OCI-LY3 (cell line): ENCODE results near the gene ZNF519.

ENCODE experiments used
- H2AFZ ChIP-seq: fragments of 200-600, 300-600 bp; shearing (Covaris generic); 2 replicates; pipeline ENCODE4 v1.6.0; 2014; ENCODE audit warnings: antibody characterized with exemption, low read depth, low read length
- H3K27ac ChIP-seq: fragments of 200-600, 300-600 bp; sonication (generic); 2 replicates; pipeline ENCODE4 v1.5.1; 2014; ENCODE audit warnings: mild to moderate bottlenecking, low read length, moderate library complexity, mixed read lengths
- H3K27me3 ChIP-seq: fragments of 200-600, 300-600 bp; sonication (generic); 2 replicates; pipeline ENCODE4 v1.6.1; 2014; ENCODE audit warnings: low read depth, low read length, mixed read lengths
- H3K36me3 ChIP-seq: fragments of 200-600, 300-600 bp; sonication (generic); replicated peaks from 2 replicates; pipeline ENCODE3; 2014; ENCODE audit warnings: low read depth, low read length, mixed read lengths
- H3K4me1 ChIP-seq: fragments of 300-600, 200-600 bp; sonication (generic); 2 replicates; pipeline ENCODE4 v1.6.1; 2014; ENCODE audit warnings: low read length, mixed read lengths
- H3K4me2 ChIP-seq: fragments of 200-600, 300-600 bp; sonication (generic); 2 replicates; pipeline ENCODE4 v1.6.1; 2014; ENCODE audit warnings: low read length, mixed read lengths
- H3K4me3 ChIP-seq: fragments of 300-600, 200-600 bp; sonication (generic); 2 replicates; pipeline ENCODE4 v1.5.1; 2014; ENCODE audit warnings: antibody characterized with exemption, mild to moderate bottlenecking, low read length, moderate library complexity
- H3K79me2 ChIP-seq: fragments of 300-600, 200-600 bp; shearing (Covaris generic); 2 replicates; pipeline ENCODE4 v1.6.1; 2014; ENCODE audit warnings: mild to moderate bottlenecking, low read length, mixed read lengths
- H3K9ac ChIP-seq: fragments of 300-600, 200-600 bp; shearing (Covaris generic); 2 replicates; pipeline ENCODE4 v1.6.0; 2014; ENCODE audit warnings: mild to moderate bottlenecking, low read length, moderate library complexity
- H3K9me3 ChIP-seq: fragments of 200-600, 300-600 bp; shearing (Covaris generic); 2 replicates; pipeline ENCODE4 v1.6.1; 2014; ENCODE audit warnings: low read length, mixed read lengths; ENCODE audit not compliant: insufficient read depth
- H4K20me1 ChIP-seq: fragments of 200-600, 300-600 bp; sonication (generic); 2 replicates; pipeline ENCODE4 v1.6.1; 2016; ENCODE audit warnings: low read length, mixed read lengths; ENCODE audit not compliant: insufficient read depth
- CTCF ChIP-seq: fragments of 200-600, 300-600 bp; sonication (generic); IDR thresholded peaks from 2 replicates; pipeline ENCODE4 v1.5.1; 2014; ENCODE audit warnings: antibody characterized with exemption, low read length, low read depth
- EZH2phosphoT487 ChIP-seq: fragments of 200-600 bp; shearing (Covaris generic); IDR thresholded peaks from 2 replicates; pipeline ENCODE4 v1.6.1; 2018; ENCODE audit warnings: antibody characterized with exemption, mixed run types, low read depth

Gene ZNF519

DNA sequence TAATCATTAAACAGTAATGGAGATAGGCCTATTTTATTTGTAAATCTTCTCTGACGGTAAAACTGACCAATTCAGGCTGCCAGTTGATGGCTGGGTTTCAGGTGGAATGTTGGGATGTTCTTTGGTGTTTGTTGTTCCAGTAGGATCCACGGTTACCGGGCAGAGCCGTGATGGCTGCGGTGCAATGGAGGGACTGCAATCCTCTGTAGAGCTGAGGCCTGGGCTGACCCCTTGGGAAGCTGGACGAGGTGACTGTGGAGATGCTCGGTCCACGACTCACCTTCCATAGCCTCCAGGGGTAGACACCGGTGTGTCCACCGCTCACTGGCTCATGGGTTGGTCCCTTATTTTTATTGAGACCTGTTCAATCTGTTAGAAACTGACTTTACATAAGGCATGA is 42.5 kb downstream of the ZNF519 start:
- Histone ChIP-seq H3K4me1 (peaks cover 18% of the 10 kb centered on the region), H3K9ac (no peak overlapping the region), H3K27ac (no peak overlapping the region), H3K4me2 (no peak overlapping the region), H3K36me3 (peaks cover under 1% of the 10 kb centered on the region), H3K9me3 (no peaks in the 10 kb centered on the region), H4K20me1 (0 out of 2 replicates have a peak, but pooled peaks cover 6% of the 10 kb centered on the region), H3K79me2 (no peaks in the 10 kb centered on the region), H3K4me3 (no peak overlapping the region), H3K27me3 (no peaks in the 10 kb centered on the region), H2AFZ (no peak overlapping the region)
- TF ChIP-seq CTCF, result no peak
- no peak for TF ChIP-seq EZH2phosphoT487

GRCh38 chr18:14089191-14089590 is 43.0 kb downstream of the ZNF519 start:
- TF ChIP-seq EZH2phosphoT487 (no peak), CTCF (no peak)
- Histone ChIP-seq H3K36me3 (no peaks in the 10 kb centered on the region), H2AFZ (no peak overlapping the region), H3K4me2 (no peak overlapping the region), H3K9me3 (no peaks in the 10 kb centered on the region), H3K4me1 (peaks cover 14% of the 10 kb centered on the region), H3K79me2 (no peaks in the 10 kb centered on the region), H3K9ac (no peak overlapping the region), H3K4me3 (no peak overlapping the region), H3K27ac (no peak overlapping the region), H3K27me3 (no peaks in the 10 kb centered on the region), H4K20me1 (0 out of 2 replicates have a peak, but pooled peaks cover 6% of the 10 kb centered on the region)

DNA sequence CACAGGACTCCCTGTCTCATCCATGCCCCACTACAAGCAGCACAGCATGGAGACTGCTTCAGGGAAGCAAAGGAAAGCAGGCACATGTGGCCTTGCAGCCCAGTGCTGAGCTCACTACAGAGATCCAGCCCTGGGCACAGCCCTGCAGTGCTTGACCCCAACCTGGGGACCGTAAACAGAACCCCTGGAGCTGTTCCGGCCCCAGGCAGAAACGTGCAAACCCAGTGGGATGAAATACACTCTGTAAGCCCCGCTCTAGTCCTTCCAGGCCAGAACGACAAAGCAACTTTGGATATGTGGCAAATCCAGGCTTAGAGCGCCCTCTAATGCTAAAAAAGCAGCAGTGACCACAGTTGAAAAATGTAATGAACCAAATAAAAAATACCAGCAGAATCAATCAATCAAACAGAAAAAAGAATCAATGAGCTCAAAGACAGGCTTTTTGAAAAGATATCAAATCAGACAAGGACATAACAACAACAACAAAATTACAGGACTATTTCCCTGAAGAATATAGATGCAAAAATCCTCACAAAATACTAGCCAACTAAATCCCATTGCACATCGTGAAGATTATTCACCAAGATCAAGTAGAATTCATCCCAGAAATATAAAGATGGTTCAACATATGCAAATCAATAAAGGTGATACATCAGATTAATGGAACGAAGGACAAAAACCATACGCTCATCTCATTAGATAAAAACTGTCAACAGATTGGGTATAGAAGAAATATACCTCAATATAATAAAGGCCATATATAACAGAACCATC is 45.6 kb downstream of the ZNF519 start:
- H3K27me3 ChIP-seq, result no peaks in the 10 kb centered on the region
- no peaks in the 10 kb centered on the region for H3K9me3 ChIP-seq
- H3K4me3 ChIP-seq, result no peak overlapping the region
- peaks cover 5% of the 10 kb centered on the region for H3K36me3 ChIP-seq
- no peaks in the 10 kb centered on the region for H3K79me2 ChIP-seq
- no peaks in the 10 kb centered on the region for H3K4me1 ChIP-seq
- TF ChIP-seq CTCF, result peak; percentile 89
- TF ChIP-seq EZH2phosphoT487, result no peak
- no peak overlapping the region for H3K9ac ChIP-seq
- H4K20me1 ChIP-seq, result 0 out of 2 replicates have a peak, but pooled peaks cover 6% of the 10 kb centered on the region
- no peak overlapping the region for H3K4me2 ChIP-seq
- no peak overlapping the region for H3K27ac ChIP-seq
- no peak overlapping the region for H2AFZ ChIP-seq

DNA sequence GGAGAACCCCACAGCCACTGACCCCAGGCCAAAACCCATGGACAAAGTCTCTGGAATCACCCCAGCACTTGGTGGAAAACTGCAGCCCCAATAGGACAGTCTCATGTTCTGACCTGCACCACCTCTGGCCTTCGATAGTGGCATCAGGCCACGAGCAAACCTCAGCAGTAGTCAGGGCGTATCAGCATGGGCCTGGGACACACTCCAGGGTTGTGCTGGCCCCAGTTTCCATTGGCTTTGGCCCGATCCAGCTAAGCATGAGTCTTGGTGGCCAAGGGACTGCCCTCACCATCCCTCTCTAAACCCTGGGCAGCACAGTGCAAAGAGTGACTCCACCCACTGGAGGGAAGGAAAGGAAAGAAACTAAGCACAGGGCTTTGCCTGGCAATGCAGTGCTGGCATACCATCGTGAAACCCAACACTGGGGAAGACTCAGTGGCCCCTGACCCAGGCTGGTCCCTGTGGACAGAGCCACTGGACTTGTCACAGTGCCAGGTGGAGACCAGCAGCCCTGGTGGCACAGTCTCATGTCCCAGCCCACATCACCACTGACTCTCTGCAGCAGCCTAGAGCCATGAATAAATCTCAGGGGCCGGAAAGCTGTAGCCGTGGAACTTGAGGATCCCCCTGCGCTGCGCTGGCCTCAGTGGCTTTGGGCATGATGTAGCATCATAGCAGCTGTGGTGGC is 46.3 kb downstream of the ZNF519 start:
- H3K9me3 ChIP-seq, result no peaks in the 10 kb centered on the region
- H2AFZ ChIP-seq, result no peak overlapping the region
- peaks cover 5% of the 10 kb centered on the region for H3K36me3 ChIP-seq
- TF ChIP-seq EZH2phosphoT487 (no peak), CTCF (no peak)
- H3K27me3 ChIP-seq, result no peaks in the 10 kb centered on the region
- H4K20me1 ChIP-seq, result 0 out of 2 replicates have a peak, but pooled peaks cover 6% of the 10 kb centered on the region
- H3K4me1 ChIP-seq, result no peaks in the 10 kb centered on the region
- H3K4me2 ChIP-seq, result no peak overlapping the region
- H3K27ac ChIP-seq, result no peak overlapping the region
- no peak overlapping the region for H3K4me3 ChIP-seq
- H3K9ac ChIP-seq, result no peak overlapping the region
- H3K79me2 ChIP-seq, result no peaks in the 10 kb centered on the region
